ENCODE results near the gene SMIM45.

Gene SMIM45

DNA sequence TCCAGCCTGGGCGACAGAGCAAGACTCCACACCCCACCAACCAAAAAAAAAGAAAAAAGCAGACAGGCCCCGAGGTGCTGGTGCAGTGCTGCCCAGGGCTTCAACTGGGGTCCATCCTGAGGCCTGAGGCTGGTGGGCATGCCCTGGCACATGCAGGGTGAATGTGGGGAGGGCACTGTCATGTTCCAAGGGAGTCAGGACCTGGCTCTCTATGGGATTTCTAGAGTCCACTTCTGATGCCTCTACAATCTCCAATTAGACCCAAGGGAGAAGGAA is 15.1 kb upstream of the SMIM45 start:
- H2AFZ ChIP-seq (ENCODE audit: low read depth, low read length), result no peak overlapping the region
- H3F3A ChIP-seq (ENCODE audit: insufficient read depth, low read length, poor library complexity, severe bottlenecking), result no peaks in the 10 kb centered on the region
- no peaks in the 10 kb centered on the region for H3K36me3 ChIP-seq (ENCODE audit: insufficient read depth, low read length)
- no peaks in the 10 kb centered on the region for H4K20me1 ChIP-seq (ENCODE audit: insufficient read depth)
- TF ChIP-seq TAF1 (IDR thresholded peaks at IDR 0.05; ENCODE audit: low read depth) (no peak), EP300 (conservative IDR thresholded peaks at IDR 0.05; ENCODE audit: poor library complexity, severe bottlenecking) (no peak), MXI1 (conservative IDR thresholded peaks at IDR 0.05; ENCODE audit: poor library complexity, severe bottlenecking) (no peak), RAD21 (conservative IDR thresholded peaks at IDR 0.05) (no peak), POLR2AphosphoS5 (IDR thresholded peaks at IDR 0.05) (no peak), EZH2 (IDR thresholded peaks at IDR 0.05; ENCODE audit: borderline replicate concordance, insufficient read depth, low read length, poor library complexity, severe bottlenecking) (no peak), SMC3 (conservative IDR thresholded peaks at IDR 0.05; ENCODE audit: poor library complexity) (no peak)
- TF ChIP-seq, protein P1, sequence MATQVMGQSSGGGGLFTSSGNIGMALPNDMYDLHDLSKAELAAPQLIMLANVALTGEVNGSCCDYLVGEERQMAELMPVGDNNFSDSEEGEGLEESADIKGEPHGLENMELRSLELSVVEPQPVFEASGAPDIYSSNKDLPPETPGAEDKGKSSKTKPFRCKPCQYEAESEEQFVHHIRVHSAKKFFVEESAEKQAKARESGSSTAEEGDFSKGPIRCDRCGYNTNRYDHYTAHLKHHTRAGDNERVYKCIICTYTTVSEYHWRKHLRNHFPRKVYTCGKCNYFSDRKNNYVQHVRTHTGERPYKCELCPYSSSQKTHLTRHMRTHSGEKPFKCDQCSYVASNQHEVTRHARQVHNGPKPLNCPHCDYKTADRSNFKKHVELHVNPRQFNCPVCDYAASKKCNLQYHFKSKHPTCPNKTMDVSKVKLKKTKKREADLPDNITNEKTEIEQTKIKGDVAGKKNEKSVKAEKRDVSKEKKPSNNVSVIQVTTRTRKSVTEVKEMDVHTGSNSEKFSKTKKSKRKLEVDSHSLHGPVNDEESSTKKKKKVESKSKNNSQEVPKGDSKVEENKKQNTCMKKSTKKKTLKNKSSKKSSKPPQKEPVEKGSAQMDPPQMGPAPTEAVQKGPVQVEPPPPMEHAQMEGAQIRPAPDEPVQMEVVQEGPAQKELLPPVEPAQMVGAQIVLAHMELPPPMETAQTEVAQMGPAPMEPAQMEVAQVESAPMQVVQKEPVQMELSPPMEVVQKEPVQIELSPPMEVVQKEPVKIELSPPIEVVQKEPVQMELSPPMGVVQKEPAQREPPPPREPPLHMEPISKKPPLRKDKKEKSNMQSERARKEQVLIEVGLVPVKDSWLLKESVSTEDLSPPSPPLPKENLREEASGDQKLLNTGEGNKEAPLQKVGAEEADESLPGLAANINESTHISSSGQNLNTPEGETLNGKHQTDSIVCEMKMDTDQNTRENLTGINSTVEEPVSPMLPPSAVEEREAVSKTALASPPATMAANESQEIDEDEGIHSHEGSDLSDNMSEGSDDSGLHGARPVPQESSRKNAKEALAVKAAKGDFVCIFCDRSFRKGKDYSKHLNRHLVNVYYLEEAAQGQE (IDR thresholded peaks at IDR 0.05; ENCODE audit: borderline replicate concordance), result no peak
- TF ChIP-seq, protein P2, sequence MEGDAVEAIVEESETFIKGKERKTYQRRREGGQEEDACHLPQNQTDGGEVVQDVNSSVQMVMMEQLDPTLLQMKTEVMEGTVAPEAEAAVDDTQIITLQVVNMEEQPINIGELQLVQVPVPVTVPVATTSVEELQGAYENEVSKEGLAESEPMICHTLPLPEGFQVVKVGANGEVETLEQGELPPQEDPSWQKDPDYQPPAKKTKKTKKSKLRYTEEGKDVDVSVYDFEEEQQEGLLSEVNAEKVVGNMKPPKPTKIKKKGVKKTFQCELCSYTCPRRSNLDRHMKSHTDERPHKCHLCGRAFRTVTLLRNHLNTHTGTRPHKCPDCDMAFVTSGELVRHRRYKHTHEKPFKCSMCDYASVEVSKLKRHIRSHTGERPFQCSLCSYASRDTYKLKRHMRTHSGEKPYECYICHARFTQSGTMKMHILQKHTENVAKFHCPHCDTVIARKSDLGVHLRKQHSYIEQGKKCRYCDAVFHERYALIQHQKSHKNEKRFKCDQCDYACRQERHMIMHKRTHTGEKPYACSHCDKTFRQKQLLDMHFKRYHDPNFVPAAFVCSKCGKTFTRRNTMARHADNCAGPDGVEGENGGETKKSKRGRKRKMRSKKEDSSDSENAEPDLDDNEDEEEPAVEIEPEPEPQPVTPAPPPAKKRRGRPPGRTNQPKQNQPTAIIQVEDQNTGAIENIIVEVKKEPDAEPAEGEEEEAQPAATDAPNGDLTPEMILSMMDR (IDR thresholded peaks at IDR 0.05; ENCODE audit: poor library complexity, severe bottlenecking), result no peak
- H3K27me3 ChIP-seq (ENCODE audit: insufficient read depth, low read depth, low read length), result no peaks in the 10 kb centered on the region
- no peak overlapping the region for H3K9ac ChIP-seq (ENCODE audit: low read length)
- no peak overlapping the region for H3K4me2 ChIP-seq (ENCODE audit: low read length)
- H3K27ac ChIP-seq (ENCODE audit: low read length), result no peak overlapping the region
- no peaks in the 10 kb centered on the region for H3K79me2 ChIP-seq (replicated peaks; ENCODE audit: insufficient read depth, low read length)
- no peak overlapping the region for H3K4me3 ChIP-seq (ENCODE audit: low read length)
- no peaks in the 10 kb centered on the region for H3K9me2 ChIP-seq (ENCODE audit: insufficient read depth, low read length)
- no peaks in the 10 kb centered on the region for H3K9me3 ChIP-seq (ENCODE audit: low read length)

DNA sequence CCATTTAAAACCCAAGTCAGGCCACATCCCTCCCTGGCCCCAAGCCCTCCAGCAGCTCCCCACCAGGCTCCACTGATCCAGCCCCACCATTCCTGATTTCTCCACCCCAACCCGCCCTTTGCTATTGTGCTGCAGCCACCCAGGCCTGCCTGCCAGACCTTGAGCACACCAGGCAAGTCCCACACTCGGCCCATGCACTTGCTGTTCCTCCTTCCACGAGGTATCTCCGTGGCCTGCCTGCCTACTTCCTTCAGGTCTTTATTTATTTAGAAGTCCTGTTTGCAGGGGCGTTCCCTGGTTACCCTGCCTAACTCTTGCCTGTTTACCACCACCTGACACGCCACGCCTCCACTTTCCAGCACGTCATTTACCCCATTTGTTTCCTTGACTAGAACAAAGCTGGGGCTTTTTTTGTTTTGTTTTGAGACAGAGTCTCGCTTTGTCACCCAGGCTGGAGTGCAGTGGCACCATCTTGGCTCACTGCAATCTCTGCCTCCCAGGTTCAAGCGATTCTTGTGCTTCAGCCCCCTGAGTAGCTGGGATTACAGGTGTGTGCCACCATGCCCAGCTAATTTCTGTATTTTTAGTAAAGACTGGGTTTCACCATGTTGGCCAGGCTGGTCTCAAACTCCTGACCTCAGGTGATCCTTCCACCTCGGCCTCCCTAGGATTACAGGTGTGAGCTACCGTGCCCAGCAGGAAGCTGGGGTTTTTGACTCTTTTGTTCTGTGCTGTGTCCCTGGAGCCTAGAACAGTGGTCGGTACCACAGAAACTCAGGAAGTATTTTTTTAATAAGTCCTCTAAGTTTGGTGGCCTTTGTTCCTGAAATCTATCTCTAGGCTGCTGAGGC is 11.7 kb upstream of the SMIM45 start:
- Histone ChIP-seq H2AFZ (ENCODE audit: low read depth, low read length) (no peak overlapping the region), H4K20me1 (ENCODE audit: insufficient read depth) (no peaks in the 10 kb centered on the region), H3K9me3 (ENCODE audit: low read length) (no peaks in the 10 kb centered on the region), H3K4me3 (ENCODE audit: low read length) (no peak overlapping the region), H3K79me2 (replicated peaks; ENCODE audit: insufficient read depth, low read length) (no peaks in the 10 kb centered on the region), H3F3A (ENCODE audit: insufficient read depth, low read length, poor library complexity, severe bottlenecking) (no peaks in the 10 kb centered on the region), H3K27ac (ENCODE audit: low read length) (no peak overlapping the region), H3K9ac (ENCODE audit: low read length) (no peak overlapping the region), H3K36me3 (ENCODE audit: insufficient read depth, low read length) (no peaks in the 10 kb centered on the region), H3K4me2 (ENCODE audit: low read length) (no peak overlapping the region), H3K27me3 (ENCODE audit: insufficient read depth, low read depth, low read length) (no peaks in the 10 kb centered on the region), H3K9me2 (ENCODE audit: insufficient read depth, low read length) (no peaks in the 10 kb centered on the region)
- TF ChIP-seq MXI1 (conservative IDR thresholded peaks at IDR 0.05; ENCODE audit: poor library complexity, severe bottlenecking) (no peak), RAD21 (conservative IDR thresholded peaks at IDR 0.05) (no peak), EP300 (conservative IDR thresholded peaks at IDR 0.05; ENCODE audit: poor library complexity, severe bottlenecking) (no peak), TAF1 (IDR thresholded peaks at IDR 0.05; ENCODE audit: low read depth) (no peak), EZH2 (IDR thresholded peaks at IDR 0.05; ENCODE audit: borderline replicate concordance, insufficient read depth, low read length, poor library complexity, severe bottlenecking) (no peak), SMC3 (conservative IDR thresholded peaks at IDR 0.05; ENCODE audit: poor library complexity) (no peak), POLR2AphosphoS5 (IDR thresholded peaks at IDR 0.05) (no peak)
- TF ChIP-seq, protein P2 (IDR thresholded peaks at IDR 0.05; ENCODE audit: poor library complexity, severe bottlenecking), result no peak
- TF ChIP-seq, protein P1 (IDR thresholded peaks at IDR 0.05; ENCODE audit: borderline replicate concordance), result no peak

All from neural cell (in vitro differentiated cells).